Left lung (tissue), 10 donors: ENCODE measurements around the gene SERTM2. TPM values are rescaled to one million over a fixed set of nuclear protein-coding genes. Genes with fewer than 3 reads are reported as not detected.
A peak's percentile ranks its signal among the peaks of the same experiment; 100 is the strongest.

Experiments
- ATAC-seq: fragments of 200-7000 bp; cut with Tn5 transposase; one replicate; pipeline ENCODE4 v1.9.1; 2020; ENCODE audit warnings: moderate library complexity
- DNase-seq, 4 donors: peaks; one replicate each; pipeline ENCODE4 v3.0.0-alpha.2; 2013 to 2020
- H3K27ac ChIP-seq, 2 donors: fragments of 200-600 bp; sonication (generic) in 1 of 2; one replicate each; pipeline versions ENCODE4 v1.5.0 to v1.8.0; 2020 to 2021
- H3K27me3 ChIP-seq, 2 donors: fragments of 200-600 bp; sonication (generic) in 1 of 2; one replicate each; pipeline versions ENCODE4 v1.5.0 to v1.8.0; 2020 to 2021
- H3K36me3 ChIP-seq, 2 donors: fragments of 200-600 bp; sonication (generic) in 1 of 2; one replicate each; pipeline versions ENCODE4 v1.5.0 to v1.8.0; 2020 to 2021
- H3K4me1 ChIP-seq, 2 donors: fragments of 200-600 bp; one replicate each; pipeline ENCODE4 v1.8.0; 2021
- H3K4me3 ChIP-seq, 2 donors: fragments of 200-600 bp; sonication (generic) in 1 of 2; one replicate each; pipeline versions ENCODE4 v1.5.0 to v1.8.0; 2020 to 2021; ENCODE audit warnings: mild to moderate bottlenecking in 1 of 2
- H3K9me3 ChIP-seq, 2 donors: fragments of 200-600 bp; sonication (generic) in 1 of 2; one replicate each; pipeline versions ENCODE4 v1.5.0 to v1.8.0; 2020 to 2021
- CTCF ChIP-seq, 2 donors: fragments of 200-600 bp; sonication (generic) in 1 of 2; IDR thresholded peaks; one replicate each; pipeline versions ENCODE4 v1.5.0 to v1.8.0; 2021; ENCODE audit warnings: antibody characterized with exemption in 2 of 2
- intact Hi-C, 2 donors: fragments of 100-400 bp; cut with DNase I; formaldehyde crosslinking; loops; one replicate each; pipeline versions ENCODE4 v1.11.2 to v1.14.2; 2022
- polyA plus RNA-seq, 6 donors: library from polyadenylated mRNA; unstranded; fragments of 120-200 nt; gene quantifications; one replicate each; pipeline ENCODE4 v1.2.1, GENCODE V29; 2013; ENCODE audit not compliant: insufficient read length in 6 of 6
- total RNA-seq, 2 donors: library from RNA; stranded (reverse); fragmentation: NEBNext Ultra II Directional; extraction: Animal tissue kit (Norgen Biotek cat#: 25700); gene quantifications; one replicate each; pipeline ENCODE4 v1.2.1, GENCODE V29; 2021
- donor health status: DM: no; HTN: yes; CAD: no.
- donor health status: DM: no; HTN: no; CAD: no.

The SERTM2 gene
- total and polyA plus RNA-seq, 8 donors, result 0.05 to 0.50 (median 0.06) TPM; not detected in 3

- TF ChIP-seq CTCF (IDR thresholded peaks at IDR 0.05), result no peak
- H3K27ac ChIP-seq, result no peak overlapping the region
- intact Hi-C loops, result no loop called here
- no peak for ATAC-seq
- no peaks in the 10 kb centered on the region for H3K4me1 ChIP-seq
- DNase-seq, result no peak
- H3K4me3 ChIP-seq, result no peak overlapping the region
- no peaks in the 10 kb centered on the region for H3K27me3 ChIP-seq
- no peaks in the 10 kb centered on the region for H3K9me3 ChIP-seq
- no peaks in the 10 kb centered on the region for H3K36me3 ChIP-seq
Measured at GRCh38 chrX:111503485-111503993, 7.9 kb upstream of the SERTM2 start.

GRCh38 chrX:111504941-111505340 lies 6.5 kb upstream of the SERTM2 start:
- intact Hi-C loops, result no loop called here
- Histone ChIP-seq H3K27me3 (no peaks in the 10 kb centered on the region), H3K4me3 (no peak overlapping the region), H3K4me1 (no peaks in the 10 kb centered on the region), H3K9me3 (no peaks in the 10 kb centered on the region), H3K27ac (no peak overlapping the region), H3K36me3 (no peaks in the 10 kb centered on the region)
- DNase-seq (peak in 1 of 4 donors; percentile 33), ATAC-seq (no peak)
- no peak for TF ChIP-seq CTCF (IDR thresholded peaks at IDR 0.05)

- DNase-seq (no peak), ATAC-seq (no peak)
- Histone ChIP-seq H3K27me3 (no peaks in the 10 kb centered on the region), H3K4me1 (no peaks in the 10 kb centered on the region), H3K9me3 (no peaks in the 10 kb centered on the region), H3K27ac (no peak overlapping the region), H3K4me3 (no peak overlapping the region), H3K36me3 (no peaks in the 10 kb centered on the region)
- intact Hi-C loops, result no loop called here
- TF ChIP-seq CTCF (IDR thresholded peaks at IDR 0.05), result no peak
Measured at GRCh38 chrX:111505783-111506182, 5.7 kb upstream of the SERTM2 start.

- ATAC-seq, result no peak
- H3K4me3 ChIP-seq, result no peak overlapping the region
- H3K4me1 ChIP-seq, result no peaks in the 10 kb centered on the region
- no peaks in the 10 kb centered on the region for H3K27me3 ChIP-seq
- no peak overlapping the region for H3K27ac ChIP-seq
- no peaks in the 10 kb centered on the region for H3K36me3 ChIP-seq
- TF ChIP-seq CTCF (IDR thresholded peaks at IDR 0.05), result no peak
- intact Hi-C loops, result no loop called here
- no peak for DNase-seq
- no peaks in the 10 kb centered on the region for H3K9me3 ChIP-seq
Measured at GRCh38 chrX:111506826-111507225, 4.6 kb upstream of the SERTM2 start.

GRCh38 chrX:111507933-111508332 lies 3.5 kb upstream of the SERTM2 start:
- no peaks in the 10 kb centered on the region for H3K4me1 ChIP-seq
- intact Hi-C loops, result no loop called here
- ATAC-seq (no peak), DNase-seq (no peak)
- TF ChIP-seq CTCF (IDR thresholded peaks at IDR 0.05), result no peak
- no peaks in the 10 kb centered on the region for H3K36me3 ChIP-seq
- no peak overlapping the region for H3K4me3 ChIP-seq
- peaks cover 0 to 4% of the 10 kb centered on the region in 2 donors for H3K27me3 ChIP-seq
- H3K27ac ChIP-seq, result no peak overlapping the region
- no peaks in the 10 kb centered on the region for H3K9me3 ChIP-seq
